G401.6 (cell line): ENCODE data around the gene URM1.
A peak's percentile ranks its signal among the peaks of the same experiment; 100 is the strongest.

Experiments
- FAIRE-seq: peaks from 2 replicates; lab custom pipeline; 2012; peaks lifted over from hg19 to GRCh38; lab: Jason Lieb, UNC

The URM1 gene

DNA sequence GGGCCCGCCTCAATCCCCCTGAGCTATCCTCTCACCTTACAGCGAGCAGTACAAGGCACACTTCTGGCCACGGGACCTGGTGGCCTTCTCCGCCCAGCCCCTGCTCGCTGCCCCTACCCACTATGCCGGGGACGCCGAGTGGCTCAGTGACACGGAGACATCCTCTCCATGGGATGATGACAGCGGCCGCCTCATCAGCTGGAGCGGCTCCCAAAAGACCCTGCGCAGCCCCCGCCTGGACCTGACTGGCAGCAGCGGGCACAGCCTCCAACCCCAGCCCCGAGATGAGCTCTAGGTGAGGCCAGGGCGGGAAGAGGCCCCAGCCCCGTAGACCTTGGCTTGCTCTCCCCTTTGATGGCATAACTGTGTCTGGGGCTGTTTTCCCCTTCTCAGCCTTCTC lies 64.4 kb downstream of the URM1 start:
- no peak for FAIRE-seq

DNA sequence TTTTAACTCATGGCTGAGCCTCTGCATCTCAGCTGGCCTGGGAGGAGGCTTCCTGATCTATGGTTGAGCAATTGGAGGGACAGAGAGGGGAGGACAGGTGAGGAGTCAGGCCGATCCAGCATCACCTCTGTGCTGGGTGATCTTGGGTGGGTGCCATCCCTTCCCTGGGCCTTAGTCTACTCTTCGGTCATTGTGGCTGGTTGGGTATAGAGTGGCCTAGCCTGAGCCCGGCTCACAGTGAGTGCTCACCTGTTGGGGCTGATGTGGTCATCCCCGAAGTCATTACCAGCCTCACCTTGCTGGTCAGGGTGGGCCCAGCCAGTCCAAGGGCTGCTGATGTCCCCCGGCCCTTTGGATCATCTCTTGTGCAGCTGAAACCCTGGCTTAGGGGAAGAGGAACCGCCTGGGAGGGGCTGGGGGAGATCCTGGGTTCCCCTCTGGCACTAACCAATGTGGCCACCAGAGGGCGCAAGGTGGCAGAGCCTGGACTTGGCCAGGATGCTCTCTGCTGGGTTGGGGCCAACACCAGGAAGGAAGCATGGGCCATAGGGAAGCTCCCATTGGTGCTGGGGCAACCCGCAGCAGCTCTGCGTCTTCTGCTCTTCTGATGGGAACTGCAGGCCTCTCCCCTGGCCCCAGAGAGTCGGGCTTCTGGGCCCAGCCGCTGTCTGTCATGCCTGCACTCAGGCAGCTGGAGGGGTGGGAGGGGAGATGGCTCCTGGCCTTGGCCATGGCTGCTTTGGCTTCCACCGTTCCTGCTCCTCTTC lies 67.4 kb downstream of the URM1 start:
- peak; percentile 17 for FAIRE-seq

DNA sequence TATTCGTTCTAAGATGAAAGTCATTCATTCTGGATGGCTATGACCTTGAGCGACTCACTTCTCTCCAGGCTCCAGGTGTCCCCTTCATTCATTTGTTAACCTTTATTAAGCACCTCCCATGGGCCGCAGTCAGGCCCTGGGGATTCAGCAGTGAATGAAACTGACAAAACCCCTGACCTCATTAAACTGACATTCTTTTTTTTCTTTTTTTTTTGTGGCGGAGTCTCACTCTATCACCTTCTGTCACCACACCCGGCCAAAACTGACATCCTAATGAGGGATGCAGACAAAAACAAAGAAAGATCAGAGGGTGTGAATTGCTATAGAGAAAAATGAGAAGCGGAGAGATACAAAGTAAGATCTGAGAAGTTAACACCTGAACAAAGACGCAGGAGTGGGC lies 68.1 kb downstream of the URM1 start:
- no peak for FAIRE-seq
